ENCODE measurements around the gene TSPAN16. TPM values are rescaled to one million over a fixed set of nuclear protein-coding genes. Genes with fewer than 3 reads are reported as not detected.
A peak's percentile ranks its signal among the peaks of the same experiment; 100 is the strongest.

Gene TSPAN16
- total RNA-seq, 1 experiment from 2014 or later, result not detected

DNA sequence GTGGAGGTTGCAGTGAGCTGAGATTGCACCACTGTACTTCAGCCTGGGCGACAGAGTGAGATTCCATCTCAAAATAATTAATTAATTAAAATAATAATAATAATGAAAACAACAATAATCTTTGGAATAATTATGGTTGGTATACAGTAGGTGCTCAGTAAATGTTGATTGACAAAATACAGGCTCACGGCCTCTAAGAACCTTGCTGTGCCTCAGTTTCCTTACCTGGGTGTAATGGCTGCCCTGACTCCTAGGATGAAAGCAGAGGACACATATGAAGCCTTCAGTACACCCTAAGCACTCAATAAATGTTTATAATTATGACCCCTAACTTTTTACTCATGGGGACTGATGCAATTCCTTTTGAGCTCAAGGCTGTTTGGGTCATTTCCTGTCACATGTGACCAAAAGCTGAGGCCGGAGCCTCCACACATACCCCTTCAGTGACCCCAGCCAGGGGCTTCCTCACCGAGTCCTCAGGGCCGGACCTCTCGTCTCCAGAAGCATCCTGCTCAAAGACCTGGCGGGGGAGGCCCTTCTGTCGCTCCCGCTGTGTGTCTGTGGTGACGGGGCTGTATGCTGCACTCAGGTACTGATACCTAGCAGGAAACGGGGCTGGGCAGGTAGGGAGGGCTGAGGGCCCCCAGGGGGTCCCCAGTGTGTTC lies 44.2 kb upstream of the TSPAN16 start:
- Histone ChIP-seq H3K79me2 (ENCODE audit: low read depth) (no peaks in the 10 kb centered on the region), H3K4me1 (replicated peaks; ENCODE audit: insufficient read depth) (no peaks in the 10 kb centered on the region), H3K9me2 (ENCODE audit: insufficient read depth) (no peaks in the 10 kb centered on the region), H2AFZ (no peak overlapping the region), H3K27ac (no peak overlapping the region), H3K27me3 (ENCODE audit: insufficient read depth, low read depth) (no peaks in the 10 kb centered on the region), H3K4me2 (no peak overlapping the region), H3K9me3 (ENCODE audit: insufficient read depth, low read depth) (no peaks in the 10 kb centered on the region), H3K36me3 (ENCODE audit: low read depth) (no peaks in the 10 kb centered on the region), H3K4me3 (no peak overlapping the region), H4K20me1 (ENCODE audit: insufficient read depth) (peaks cover 2% of the 10 kb centered on the region; the same call in 1 of the 2 replicates), H3F3A (ENCODE audit: insufficient read depth, low read depth) (peaks cover 5% of the 10 kb centered on the region; the same call in 1 of the 2 replicates)
- intact Hi-C loops (cut with micrococcal nuclease; ENCODE audit: unreplicated experiment), result no loop called here
- no peak for DNase-seq
- CTCF ChIA-PET, result interaction anchor here (0.7 kb wide), 1 partner anchor 8 kb away, joined by 3 read pairs; no protein-coding TSS in a partner anchor
- POLR2A ChIA-PET (ENCODE audit: unreplicated experiment), result interaction anchor here (0.5 kb wide), 1 partner anchor 100 kb away, joined by 9 read pairs; no protein-coding TSS in a partner anchor
- TF ChIP-seq EZH2 (IDR thresholded peaks at IDR 0.05; ENCODE audit: low read depth) (no peak), CTCF (conservative IDR thresholded peaks at IDR 0.05) (no peak)
- no TSS peak for BruUV-seq (replicated peaks)

DNA sequence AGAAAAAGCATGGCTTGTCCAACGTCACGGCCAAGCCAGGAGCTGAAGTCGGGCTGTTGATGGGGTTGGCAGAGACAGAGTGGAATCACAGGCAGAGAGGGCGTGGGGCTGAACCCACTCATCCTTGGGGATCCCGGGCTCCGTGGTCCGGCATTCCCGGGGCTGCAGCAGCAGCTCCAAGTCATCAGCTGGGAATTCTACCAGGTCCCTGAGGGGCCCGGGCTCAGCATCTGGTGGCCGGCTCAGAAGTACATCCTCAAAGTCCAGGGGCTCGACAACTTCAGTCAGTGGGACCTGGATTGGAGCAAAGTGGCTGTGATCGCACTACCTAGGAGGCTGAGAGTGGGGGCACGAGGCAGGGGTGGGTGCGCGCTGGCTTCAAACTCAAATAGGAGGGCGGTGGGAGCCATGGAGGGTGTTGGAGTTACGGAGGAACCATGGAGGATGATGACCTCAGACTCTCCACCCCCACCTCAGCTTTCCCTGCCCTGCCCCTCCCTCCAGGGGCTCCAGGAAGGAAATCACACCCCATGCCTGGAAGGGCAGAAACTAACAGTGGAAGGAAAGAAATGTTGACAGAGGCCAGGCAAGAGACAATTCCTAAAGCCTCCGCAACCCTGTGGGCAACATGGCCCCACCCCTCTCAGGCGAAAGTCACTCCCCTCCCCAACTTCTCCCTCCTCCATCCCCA lies 43.1 kb upstream of the TSPAN16 start:
- intact Hi-C loops (cut with micrococcal nuclease; ENCODE audit: unreplicated experiment), result no loop called here
- no peaks in the 10 kb centered on the region for H3K9me3 ChIP-seq (ENCODE audit: insufficient read depth, low read depth)
- POLR2A ChIA-PET (ENCODE audit: unreplicated experiment), result no interaction called here

DNA sequence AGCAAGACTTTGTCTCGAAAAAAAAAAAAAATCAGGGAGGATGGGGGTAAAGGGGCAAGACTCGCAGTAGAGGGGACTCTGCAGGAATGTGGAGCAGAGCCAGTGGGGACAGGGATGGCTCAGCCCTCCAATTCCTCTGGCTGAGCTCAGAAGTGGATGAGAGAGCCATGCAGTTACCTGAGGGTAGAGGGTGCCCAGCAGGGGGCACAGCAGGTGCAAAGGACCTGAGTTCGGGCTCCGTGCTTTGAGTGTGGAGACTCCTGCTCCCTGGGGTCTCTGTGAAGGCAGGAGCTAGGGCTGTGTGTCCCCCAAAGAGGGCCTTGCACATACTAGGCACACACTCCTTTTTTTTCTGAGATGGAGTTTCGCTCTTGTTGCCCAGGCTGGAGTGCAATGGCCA lies 41.3 kb upstream of the TSPAN16 start:
- H2AFZ ChIP-seq, result no peak overlapping the region
- TF ChIP-seq EZH2 (IDR thresholded peaks at IDR 0.05; ENCODE audit: low read depth) (no peak), CTCF (conservative IDR thresholded peaks at IDR 0.05) (0 out of 2 replicates have a peak, but pooled peaks have one; percentile 33)
- no peak overlapping the region for H3K4me2 ChIP-seq
- no peaks in the 10 kb centered on the region for H3K36me3 ChIP-seq (ENCODE audit: low read depth)
- H4K20me1 ChIP-seq (ENCODE audit: insufficient read depth), result peaks cover 4% of the 10 kb centered on the region
- intact Hi-C loops (cut with micrococcal nuclease; ENCODE audit: unreplicated experiment), result no loop called here
- ChIA-PET POLR2A (ENCODE audit: unreplicated experiment) (no interaction called here), CTCF (interaction anchor here (0.5 kb wide), 1 partner anchor 229 kb away, joined by 6 read pairs; no protein-coding TSS in a partner anchor)
- DNase-seq, result no peak
- H3K4me1 ChIP-seq (replicated peaks; ENCODE audit: insufficient read depth), result no peaks in the 10 kb centered on the region
- no peaks in the 10 kb centered on the region for H3K27me3 ChIP-seq (ENCODE audit: insufficient read depth, low read depth)
- no peak overlapping the region for H3K4me3 ChIP-seq
- no TSS peak for BruUV-seq (replicated peaks)
- H3K27ac ChIP-seq, result no peak overlapping the region
- no peaks in the 10 kb centered on the region for H3K9me2 ChIP-seq (ENCODE audit: insufficient read depth)
- H3K79me2 ChIP-seq (ENCODE audit: low read depth), result no peaks in the 10 kb centered on the region
- peaks cover 17% of the 10 kb centered on the region; the same call in 1 of the 2 replicates for H3F3A ChIP-seq (ENCODE audit: insufficient read depth, low read depth)
- no peaks in the 10 kb centered on the region for H3K9me3 ChIP-seq (ENCODE audit: insufficient read depth, low read depth)

More for the DNA sequence above, 43.1 kb upstream of the TSPAN16 start:
- Histone ChIP-seq H3K4me3 (no peak overlapping the region), H3K27me3 (ENCODE audit: insufficient read depth, low read depth) (no peaks in the 10 kb centered on the region), H3K4me2 (no peak overlapping the region), H3K79me2 (ENCODE audit: low read depth) (no peaks in the 10 kb centered on the region), H3K27ac (no peak overlapping the region), H4K20me1 (ENCODE audit: insufficient read depth) (peaks cover 2% of the 10 kb centered on the region), H3K36me3 (ENCODE audit: low read depth) (no peaks in the 10 kb centered on the region), H2AFZ (no peak overlapping the region), H3K9me2 (ENCODE audit: insufficient read depth) (no peaks in the 10 kb centered on the region), H3K4me1 (replicated peaks; ENCODE audit: insufficient read depth) (no peaks in the 10 kb centered on the region), H3F3A (ENCODE audit: insufficient read depth, low read depth) (peaks cover 6% of the 10 kb centered on the region; the same call in 1 of the 2 replicates)
- CTCF ChIA-PET, result interaction anchor here (0.7 kb wide), 1 partner anchor 9 kb away, joined by 3 read pairs; no protein-coding TSS in a partner anchor
- no peak for TF ChIP-seq EZH2 (IDR thresholded peaks at IDR 0.05; ENCODE audit: low read depth)
- no peak for TF ChIP-seq CTCF (conservative IDR thresholded peaks at IDR 0.05)
- no peak for DNase-seq
- BruUV-seq (replicated peaks), result no TSS peak

Measured in PC-9 (cell line).